MCF 10A (cell line): Measurements from ENCODE around the gene E2F1. TPM values are rescaled to one million over a fixed set of nuclear protein-coding genes. Genes with fewer than 3 reads are reported as not detected.

Source experiments
- BruUV-seq: library from RNA; stranded (reverse); fragments of 400-500 nt; replicated peaks from 2 replicates; lab custom pipeline; 2021; lab: Mats Ljungman, UMichigan
- CTCF ChIA-PET: fragments of 300-600 bp; sonication (Branson Sonifier 250); formaldehyde crosslinking; extraction: SDS; loops from one replicate; lab custom pipeline; 2021; ENCODE audit warnings: antibody characterized with exemption, inconsistent platforms; lab: Yijun Ruan, JAX
- POLR2A ChIA-PET: fragments of 300-600, 350-650 bp; sonication (Branson Sonifier 250); formaldehyde crosslinking; extraction: SDS; loops from one replicate; lab custom pipeline; 2020; ENCODE audit warnings: antibody characterized with exemption, inconsistent platforms; lab: Yijun Ruan, JAX
- DNase-seq: peaks from one replicate; pipeline ENCODE4 v3.0.0-alpha.2; 2018; ENCODE audit not compliant: unreplicated experiment
- H3K27ac Mint-ChIP-seq: one replicate; pipeline ENCODE4 v1.8.0; 2022; ENCODE audit warnings: mild to moderate bottlenecking, low read depth, mixed read lengths; ENCODE audit not compliant: unreplicated experiment
- H3K27me3 Mint-ChIP-seq: one replicate; pipeline ENCODE4 v1.8.0; 2022; ENCODE audit warnings: mixed read lengths; ENCODE audit not compliant: insufficient read depth, unreplicated experiment
- H3K36me3 Mint-ChIP-seq: one replicate; pipeline ENCODE4 v1.8.0; 2022; ENCODE audit warnings: mild to moderate bottlenecking, moderate library complexity, mixed read lengths; ENCODE audit not compliant: insufficient read depth, unreplicated experiment
- H3K4me1 Mint-ChIP-seq: one replicate; pipeline ENCODE4 v1.8.0; 2022; ENCODE audit warnings: mixed read lengths; ENCODE audit not compliant: insufficient read depth, unreplicated experiment
- H3K4me3 Mint-ChIP-seq: one replicate; pipeline ENCODE4 v1.8.0; 2022; ENCODE audit warnings: mild to moderate bottlenecking, moderate library complexity, mixed read lengths; ENCODE audit not compliant: unreplicated experiment
- H3K9me3 Mint-ChIP-seq: one replicate; pipeline ENCODE4 v1.8.0; 2022; ENCODE audit warnings: mixed read lengths; ENCODE audit not compliant: unreplicated experiment
- intact Hi-C: fragments of 100-400 bp; cut with micrococcal nuclease; formaldehyde crosslinking; loops from 2 replicates; pipeline ENCODE4 v1.14.1; 2022
- total RNA-seq: library from RNA; stranded (reverse); gene quantifications from 2 replicates; pipeline ENCODE4 v1.2.3, GENCODE V29; 2022
- TF ChIP-seq, protein P1 (sequence below): fragments of 200-600 bp; IDR thresholded peaks from one replicate; pipeline ENCODE4 v1.8.0; 2022; ENCODE audit warnings: antibody characterized with exemption, mild to moderate bottlenecking; ENCODE audit not compliant: unreplicated experiment

E2F1 gene
- total RNA-seq, 1 experiment from 2014 or later: 3.7 TPM

DNA sequence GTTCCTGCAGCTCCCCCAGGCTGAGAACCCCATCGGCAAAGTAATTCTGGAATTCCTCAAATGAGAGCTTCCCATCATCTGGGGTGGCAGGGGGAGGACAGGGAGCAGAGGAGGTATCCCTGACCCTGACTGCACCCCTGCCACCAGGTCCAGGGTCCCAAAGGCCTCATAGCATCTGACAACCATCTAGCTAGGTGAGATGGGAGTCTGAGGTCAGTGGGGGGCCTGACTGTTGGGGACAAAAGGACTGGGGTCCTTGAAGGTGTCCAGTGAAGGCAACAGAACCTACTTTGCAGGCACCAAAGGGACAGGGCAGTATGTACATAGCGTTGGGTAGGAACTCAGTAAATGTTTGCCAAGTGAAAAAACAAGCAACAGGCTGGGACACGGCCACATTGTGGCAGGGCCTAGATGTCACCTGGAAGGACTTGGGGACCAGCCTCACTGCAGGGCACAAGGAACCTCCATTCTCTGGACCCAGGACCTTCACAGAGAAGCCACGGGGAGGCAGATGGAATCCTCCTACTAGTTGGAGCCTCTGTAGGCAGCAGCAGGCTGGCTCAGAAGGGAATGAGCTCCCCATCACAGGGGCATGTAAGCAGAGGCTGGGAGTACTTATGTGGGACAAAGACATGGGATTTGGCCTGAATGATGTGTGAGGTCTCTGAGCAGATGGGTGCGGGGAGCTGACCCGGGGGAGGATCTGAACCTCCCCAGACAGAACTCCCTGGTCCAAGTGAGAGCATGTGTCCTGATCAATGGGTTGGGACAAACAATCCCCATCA lies 15.3 kb downstream of the E2F1 start:
- intact Hi-C loops: no loop called here
- Mint-ChIP-seq H3K27ac (no peak overlapping the region), H3K4me1 (peaks cover 27% of the 10 kb centered on the region), H3K4me3 (no peak overlapping the region), H3K9me3 (no peaks in the 10 kb centered on the region), H3K27me3 (no peaks in the 10 kb centered on the region), H3K36me3 (peaks cover 12% of the 10 kb centered on the region)
- POLR2A ChIA-PET: interaction anchor here (0.6 to 1.3 kb wide), 3 partner anchors 119 to 403 kb away, joined by 3 read pairs; no protein-coding TSS in a partner anchor
- no TSS peak for BruUV-seq
- TF ChIP-seq, protein P1, sequence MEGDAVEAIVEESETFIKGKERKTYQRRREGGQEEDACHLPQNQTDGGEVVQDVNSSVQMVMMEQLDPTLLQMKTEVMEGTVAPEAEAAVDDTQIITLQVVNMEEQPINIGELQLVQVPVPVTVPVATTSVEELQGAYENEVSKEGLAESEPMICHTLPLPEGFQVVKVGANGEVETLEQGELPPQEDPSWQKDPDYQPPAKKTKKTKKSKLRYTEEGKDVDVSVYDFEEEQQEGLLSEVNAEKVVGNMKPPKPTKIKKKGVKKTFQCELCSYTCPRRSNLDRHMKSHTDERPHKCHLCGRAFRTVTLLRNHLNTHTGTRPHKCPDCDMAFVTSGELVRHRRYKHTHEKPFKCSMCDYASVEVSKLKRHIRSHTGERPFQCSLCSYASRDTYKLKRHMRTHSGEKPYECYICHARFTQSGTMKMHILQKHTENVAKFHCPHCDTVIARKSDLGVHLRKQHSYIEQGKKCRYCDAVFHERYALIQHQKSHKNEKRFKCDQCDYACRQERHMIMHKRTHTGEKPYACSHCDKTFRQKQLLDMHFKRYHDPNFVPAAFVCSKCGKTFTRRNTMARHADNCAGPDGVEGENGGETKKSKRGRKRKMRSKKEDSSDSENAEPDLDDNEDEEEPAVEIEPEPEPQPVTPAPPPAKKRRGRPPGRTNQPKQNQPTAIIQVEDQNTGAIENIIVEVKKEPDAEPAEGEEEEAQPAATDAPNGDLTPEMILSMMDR: no peak
- CTCF ChIA-PET: interaction anchor here (0.6 to 7.0 kb wide), 6 partner anchors 12 to 458 kb away, joined by 3 to 53 read pairs (median 3); no protein-coding TSS in a partner anchor
- no peak for DNase-seq

DNA sequence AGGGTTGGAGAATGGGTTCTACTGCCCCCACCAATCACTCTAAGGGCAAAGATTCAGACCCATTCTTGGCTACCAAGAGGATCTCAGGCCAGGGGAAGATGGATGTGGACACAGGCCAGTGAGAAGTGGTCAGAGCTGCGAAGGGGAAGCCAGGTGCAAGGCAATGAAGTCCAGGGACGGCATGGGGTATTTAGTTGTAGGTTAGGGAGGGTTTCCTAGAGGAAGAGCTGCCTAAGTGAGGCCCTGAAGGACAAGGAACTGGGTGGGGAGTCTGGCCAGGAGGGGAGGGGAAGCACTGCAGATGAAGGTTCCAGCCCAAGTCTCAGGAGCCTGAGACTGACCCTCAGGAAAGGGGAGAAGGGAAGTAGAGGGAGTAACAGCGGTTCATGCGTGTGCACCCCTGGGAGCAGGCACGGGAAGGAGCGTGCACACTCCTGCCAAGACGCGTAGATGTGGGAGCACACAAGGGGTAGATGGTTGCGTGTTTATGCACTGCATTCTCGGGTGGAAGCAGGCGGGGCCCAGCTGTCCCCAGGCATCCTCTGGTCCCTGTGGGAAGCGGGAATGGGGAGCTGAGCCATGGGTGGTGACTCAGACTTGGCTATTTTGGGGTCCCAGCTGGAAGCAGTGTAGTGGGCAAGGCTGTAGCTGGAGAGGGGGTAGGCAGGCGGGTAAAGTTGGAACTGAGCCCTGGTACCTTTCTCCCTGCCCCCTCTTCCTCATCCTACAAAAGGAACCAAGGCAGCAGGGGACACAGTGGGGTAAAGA lies 16.1 kb downstream of the E2F1 start:
- TF ChIP-seq, protein P1: no peak
- Mint-ChIP-seq H3K36me3 (peaks cover 12% of the 10 kb centered on the region), H3K27me3 (no peaks in the 10 kb centered on the region), H3K9me3 (no peaks in the 10 kb centered on the region), H3K4me1 (peaks cover 25% of the 10 kb centered on the region), H3K4me3 (no peak overlapping the region), H3K27ac (no peak overlapping the region)
- ChIA-PET POLR2A (interaction anchor here (0.6 to 4.0 kb wide), 5 partner anchors 17 to 404 kb away, joined by 3 to 29 read pairs (median 3); partner anchors contain the start of genes CDK5RAP1 and ZNF341), CTCF (interaction anchor here (0.6 to 7.0 kb wide), 9 partner anchors 12 to 459 kb away, joined by 3 to 53 read pairs (median 7); no protein-coding TSS in a partner anchor)
- no peak for DNase-seq
- no TSS peak for BruUV-seq
- intact Hi-C loops: loop anchor here (5.0 kb wide), 2 partner anchors 268 to 397 kb away; partner anchors contain the start of gene CDK5RAP1

DNA sequence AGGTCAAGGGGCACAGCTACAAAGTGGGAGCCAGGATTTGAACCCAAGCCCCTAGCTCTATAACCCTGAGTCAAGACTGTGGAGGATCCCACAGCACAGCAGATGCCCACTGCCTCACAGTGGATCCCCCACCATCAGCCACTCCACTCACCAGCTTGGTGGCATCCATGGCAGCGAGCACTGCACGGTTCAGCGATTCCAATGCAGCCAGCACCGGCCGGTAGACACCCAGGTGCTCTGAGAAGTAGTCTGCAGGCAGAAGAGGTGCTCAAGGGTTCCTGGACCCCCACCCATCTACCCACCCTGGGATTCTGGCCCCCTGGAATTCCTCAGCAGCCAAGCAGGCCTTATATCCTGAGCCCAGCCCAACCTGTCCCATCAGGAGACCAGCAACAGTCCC lies 17.0 kb downstream of the E2F1 start:
- Mint-ChIP-seq H3K4me1 (peaks cover 28% of the 10 kb centered on the region), H3K4me3 (no peak overlapping the region), H3K27me3 (no peaks in the 10 kb centered on the region), H3K27ac (no peak overlapping the region), H3K36me3 (peaks cover 12% of the 10 kb centered on the region), H3K9me3 (no peaks in the 10 kb centered on the region)
- no peak for DNase-seq
- POLR2A ChIA-PET: interaction anchor here (1.0 to 4.4 kb wide), 7 partner anchors 51 to 325 kb away, joined by 4 to 38 read pairs (median 26); partner anchors contain the start of genes CBFA2T2, CDK5RAP1, CHMP4B and PXMP4
- CTCF ChIA-PET: interaction anchor here (0.6 to 7.0 kb wide), 23 partner anchors 8 to 841 kb away, joined by 3 to 53 read pairs (median 7); partner anchors contain the start of gene CBFA2T2
- BruUV-seq: no TSS peak
- intact Hi-C loops: loop anchor here (5.0 kb wide), 2 partner anchors 267 to 398 kb away; partner anchors contain the start of gene CDK5RAP1
- TF ChIP-seq, protein P1: no peak
